ENCODE data around the gene ADIRF.
"Not testable (repeated sequence)": the region's sequence is repeated elsewhere in the genome, so short reads cannot be mapped to it uniquely, and the experiment has no call there.

The ADIRF gene

GRCh38 chr10:86945361-86946212 lies 22.7 kb upstream of the ADIRF start:
- DNase-seq (ENCODE audit: extremely low spot score, insufficient read length, low read depth) (no peak), FAIRE-seq (no peak)

- FAIRE-seq (no peak), DNase-seq (ENCODE audit: extremely low spot score, insufficient read length, low read depth) (no peak)
Measured at GRCh38 chr10:86946213-86947155, 21.8 kb upstream of the ADIRF start.

GRCh38 chr10:86947806-86948205 lies 20.5 kb upstream of the ADIRF start:
- not testable (repeated sequence) for FAIRE-seq; DNase-seq (ENCODE audit: extremely low spot score, insufficient read length, low read depth)

GRCh38 chr10:86950349-86950748 lies 17.9 kb upstream of the ADIRF start:
- FAIRE-seq: no peak
- no peak for DNase-seq (ENCODE audit: extremely low spot score, insufficient read length, low read depth)

GRCh38 chr10:86951184-86951761 lies 17.0 kb upstream of the ADIRF start:
- no peak for FAIRE-seq

GRCh38 chr10:86952106-86952505 lies 16.2 kb upstream of the ADIRF start:
- FAIRE-seq: no peak

More at GRCh38 chr10:86951184-86951761, 17.0 kb upstream of the ADIRF start:
- no peak for DNase-seq (ENCODE audit: extremely low spot score, insufficient read length, low read depth)

GRCh38 chr10:86952697-86953096 lies 15.6 kb upstream of the ADIRF start:
- DNase-seq (ENCODE audit: extremely low spot score, insufficient read length, low read depth); FAIRE-seq: not testable (repeated sequence)

More at GRCh38 chr10:86952106-86952505, 16.2 kb upstream of the ADIRF start:
- no peak for DNase-seq (ENCODE audit: extremely low spot score, insufficient read length, low read depth)

- no peak for FAIRE-seq
- DNase-seq (ENCODE audit: extremely low spot score, insufficient read length, low read depth): no peak
Measured at GRCh38 chr10:86953747-86954680, 14.3 kb upstream of the ADIRF start.

GRCh38 chr10:86954681-86955500 lies 13.4 kb upstream of the ADIRF start:
- DNase-seq (ENCODE audit: extremely low spot score, insufficient read length, low read depth): no peak
- no peak for FAIRE-seq

- DNase-seq (ENCODE audit: extremely low spot score, insufficient read length, low read depth) (no peak), FAIRE-seq (no peak)
Measured at GRCh38 chr10:86955501-86956194, 12.6 kb upstream of the ADIRF start.

- DNase-seq (ENCODE audit: extremely low spot score, insufficient read length, low read depth) (no peak), FAIRE-seq (no peak)
Measured at GRCh38 chr10:86956195-86956847, 12.0 kb upstream of the ADIRF start.

GRCh38 chr10:86956848-86957448 lies 11.3 kb upstream of the ADIRF start:
- FAIRE-seq: no peak
- no peak for DNase-seq (ENCODE audit: extremely low spot score, insufficient read length, low read depth)

GRCh38 chr10:86957471-86958115 lies 10.7 kb upstream of the ADIRF start, which contains the start of gene MMRN2:
Gene MMRN2, minus strand, starts transcription at chr10:86957615. Its CDS starts 74 bp downstream, at chr10:86957541.
- no peak for DNase-seq (ENCODE audit: extremely low spot score, insufficient read length, low read depth)
- no peak for FAIRE-seq

GRCh38 chr10:86958116-86958900 lies 10.0 kb upstream of the ADIRF start, which contains the start of gene SNCG:
Gene SNCG, plus strand, starts transcription at chr10:86958599. Its CDS starts 99 bp downstream, at chr10:86958698.
- no peak for FAIRE-seq
- DNase-seq (ENCODE audit: extremely low spot score, insufficient read length, low read depth): no peak

GRCh38 chr10:86958901-86959736 lies 9.2 kb upstream of the ADIRF start:
- DNase-seq (ENCODE audit: extremely low spot score, insufficient read length, low read depth): no peak
- FAIRE-seq: no peak

Measured in GM18507 (cell line).